Embryonic facial prominence (tissue), 1 donor: Measurements from ENCODE around the gene LILRB2.
"Not testable (repeated sequence)": the region's sequence is repeated elsewhere in the genome, so short reads cannot be mapped to it uniquely, and the experiment has no call there.

ENCODE experiments used
- DNase-seq: peaks from one replicate; pipeline ENCODE4 v3.0.0-alpha.2; 2016; ENCODE audit errors: extremely low spot score

The LILRB2 gene

GRCh38 chr19:54305141-54305540 is 24.2 kb upstream of the LILRB2 start:
- no peak for DNase-seq

- no peak for DNase-seq
These were observed 21.3 kb upstream of the LILRB2 start for GRCh38 chr19:54302257-54302656.

- no peak for DNase-seq
These were observed 18.6 kb upstream of the LILRB2 start for GRCh38 chr19:54299515-54299914.

GRCh38 chr19:54299126-54299498 is 18.2 kb upstream of the LILRB2 start:
- no peak for DNase-seq

GRCh38 chr19:54298357-54299125 is 17.6 kb upstream of the LILRB2 start:
- DNase-seq, result no peak

GRCh38 chr19:54297759-54298305 is 16.9 kb upstream of the LILRB2 start:
- no peak for DNase-seq

- DNase-seq, result no peak
These were observed 13.6 kb upstream of the LILRB2 start for GRCh38 chr19:54294539-54294938.

- not testable (repeated sequence) for DNase-seq
These were observed 8.2 kb upstream of the LILRB2 start for GRCh38 chr19:54289160-54289559.

- no peak for DNase-seq
These were observed 6.5 kb upstream of the LILRB2 start for GRCh38 chr19:54287456-54287855.

GRCh38 chr19:54286283-54286682 is 5.4 kb upstream of the LILRB2 start:
- not testable (repeated sequence) for DNase-seq

- not testable (repeated sequence) for DNase-seq
These were observed 4.6 kb upstream of the LILRB2 start for GRCh38 chr19:54285427-54286056.

GRCh38 chr19:54282686-54283470 is 2.0 kb upstream of the LILRB2 start:
- no peak for DNase-seq

- DNase-seq, result not testable (repeated sequence)
These were observed 792 bp upstream of the LILRB2 start for GRCh38 chr19:54281729-54282075.

- not testable (repeated sequence) for DNase-seq
These were observed 469 bp downstream of the LILRB2 start for GRCh38 chr19:54280441-54280840.

GRCh38 chr19:54280025-54280424 is 885 bp downstream of the LILRB2 start:
- DNase-seq, result not testable (repeated sequence)

GRCh38 chr19:54279406-54279962 is 1.4 kb downstream of the LILRB2 start:
- DNase-seq, result no peak

- not testable (repeated sequence) for DNase-seq
These were observed 2.2 kb downstream of the LILRB2 start for GRCh38 chr19:54278571-54279195.

- DNase-seq, result not testable (repeated sequence)
These were observed 2.9 kb downstream of the LILRB2 start for GRCh38 chr19:54278056-54278455.

- DNase-seq, result not testable (repeated sequence)
These were observed 3.7 kb downstream of the LILRB2 start for GRCh38 chr19:54277111-54277615.

GRCh38 chr19:54275951-54276350 is 5.0 kb downstream of the LILRB2 start:
- no peak for DNase-seq

GRCh38 chr19:54274516-54274915 is 6.4 kb downstream of the LILRB2 start:
- not testable (repeated sequence) for DNase-seq
